Trophoblast cell (in vitro differentiated cells and primary cell): ENCODE results near the gene CAV2.

ENCODE experiments used
- DNase-seq, 2 donors: peaks; one replicate each; pipeline ENCODE4 v3.0.0-alpha.2; 2016
- H2AFZ ChIP-seq: 2 replicates; pipeline ENCODE4 v1.6.1; 2013; ENCODE audit warnings: low read length, moderate library complexity, mild to moderate bottlenecking; ENCODE audit not compliant: insufficient read depth, poor library complexity
- H2AK5ac ChIP-seq: 2 replicates; pipeline ENCODE4 v1.6.1; 2013; ENCODE audit warnings: mild to moderate bottlenecking, low read length
- H2BK120ac ChIP-seq: 2 replicates; pipeline ENCODE4 v1.6.1; 2013; ENCODE audit warnings: low read length, mild to moderate bottlenecking, moderate library complexity; ENCODE audit not compliant: insufficient read depth, poor library complexity
- H2BK12ac ChIP-seq: 2 replicates; pipeline ENCODE4 v1.6.1; 2013; ENCODE audit warnings: mild to moderate bottlenecking, low read length, moderate library complexity
- H2BK5ac ChIP-seq: 2 replicates; pipeline ENCODE4 v1.6.1; 2013; ENCODE audit warnings: low read length, low read depth, moderate library complexity, mild to moderate bottlenecking; ENCODE audit not compliant: poor library complexity
- H3K14ac ChIP-seq: 2 replicates; pipeline ENCODE4 v1.6.1; 2013; ENCODE audit warnings: mild to moderate bottlenecking, low read length
- H3K18ac ChIP-seq: 2 replicates; pipeline ENCODE4 v1.6.1; 2013; ENCODE audit warnings: mild to moderate bottlenecking, low read length
- H3K23ac ChIP-seq: 2 replicates; pipeline ENCODE4 v1.6.1; 2013; ENCODE audit warnings: low read length
- H3K27ac ChIP-seq: 2 replicates; pipeline ENCODE4 v1.5.1; 2013; ENCODE audit warnings: low read depth, mild to moderate bottlenecking, inconsistent platforms, low read length, moderate library complexity
- H3K27me3 ChIP-seq: 2 replicates; pipeline ENCODE4 v1.6.1; 2013; ENCODE audit warnings: inconsistent platforms, mild to moderate bottlenecking, low read length, moderate library complexity; ENCODE audit not compliant: insufficient read depth
- H3K36me3 ChIP-seq, 2 experiments: 1 replicate in 1 of 2; 2 replicates in 1 of 2; pipeline ENCODE4 v1.6.1; 2013; ENCODE audit warnings: low read length in 2 of 2, mild to moderate bottlenecking in 2 of 2, moderate library complexity in 1 of 2; ENCODE audit not compliant: insufficient read depth in 2 of 2, control insufficient read depth in 1 of 2
- H3K4ac ChIP-seq: 2 replicates; pipeline ENCODE4 v1.6.1; 2013; ENCODE audit warnings: low read depth, mild to moderate bottlenecking, low read length, moderate library complexity
- H3K4me1 ChIP-seq, 2 experiments: 1 replicate in 1 of 2; 2 replicates in 1 of 2; pipeline ENCODE4 v1.6.1; 2013; ENCODE audit warnings: low read length in 2 of 2, mild to moderate bottlenecking in 2 of 2, moderate library complexity in 1 of 2; ENCODE audit not compliant: insufficient read depth in 2 of 2, control insufficient read depth in 1 of 2
- H3K4me2 ChIP-seq: 2 replicates; pipeline ENCODE4 v1.6.1; 2013; ENCODE audit warnings: inconsistent platforms, mild to moderate bottlenecking, low read length, moderate library complexity
- H3K4me3 ChIP-seq: 2 replicates; pipeline ENCODE4 v1.5.1; 2013; ENCODE audit warnings: mild to moderate bottlenecking, low read depth, low read length, inconsistent platforms
- H3K79me1 ChIP-seq: one replicate; pipeline ENCODE4 v1.6.1; 2013; ENCODE audit warnings: low read length
- H3K79me2 ChIP-seq: 2 replicates; pipeline ENCODE4 v1.6.1; 2013; ENCODE audit warnings: low read length, mild to moderate bottlenecking; ENCODE audit not compliant: control insufficient read depth, insufficient read depth, poor library complexity
- H3K9ac ChIP-seq: 2 replicates; pipeline ENCODE4 v1.6.1; 2013; ENCODE audit warnings: mild to moderate bottlenecking, low read length
- H3K9me3 ChIP-seq: 2 replicates; pipeline ENCODE4 v1.6.1; 2013; ENCODE audit warnings: low read depth, mild to moderate bottlenecking, control low read depth, inconsistent platforms, low read length; ENCODE audit not compliant: insufficient read depth
- H4K12ac ChIP-seq: 2 replicates; pipeline ENCODE4 v1.6.1; 2013; ENCODE audit warnings: low read depth, mild to moderate bottlenecking, low read length, moderate library complexity
- H4K8ac ChIP-seq: 2 replicates; pipeline ENCODE4 v1.6.1; 2013; ENCODE audit warnings: low read depth, mild to moderate bottlenecking, low read length, moderate library complexity
- H4K91ac ChIP-seq: one replicate; pipeline ENCODE4 v1.6.1; 2013; ENCODE audit warnings: low read depth, mild to moderate bottlenecking, low read length, moderate library complexity
- WGBS: extraction: QIAGEN DNeasy Blood & Tissue Kit; methylation state at CpG from one replicate; pipeline ENCODE4 v1.1.7; 2013; ENCODE audit warnings: missing lambda C conversion rate; ENCODE audit not compliant: insufficient read length, insufficient coverage; ENCODE audit errors: extremely low coverage; 5-methylcytosine and 5-hydroxymethylcytosine counted together

The CAV2 gene

GRCh38 chr7:116524609-116525297 is 25.2 kb downstream of the CAV2 start, which contains the start of gene CAV1:
Gene CAV1, plus strand, starts transcription at chr7:116525036. Its CDS starts 27 bp downstream, at chr7:116525063.
- Histone ChIP-seq H2BK120ac (peak within 1 kb of the TSS; percentile 14), H3K4me1 (peaks cover 12 to 19% of the 10 kb centered on the region in 2 experiments), H4K12ac (no peak within 1 kb of the TSS), H3K36me3 (no peaks in the 10 kb centered on the region), H2BK5ac (no peak within 1 kb of the TSS), H3K27me3 (peaks cover 6% of the 10 kb centered on the region), H3K4me2 (peak within 1 kb of the TSS; percentile 83), H3K9ac (peak within 1 kb of the TSS; percentile 8), H4K91ac (peak within 1 kb of the TSS; percentile 4), H3K27ac (peak within 1 kb of the TSS; percentile 6), H3K18ac (peak within 1 kb of the TSS; percentile 47), H3K4ac (no peak within 1 kb of the TSS), H2AK5ac (no peak within 1 kb of the TSS), H3K23ac (no peak within 1 kb of the TSS), H3K14ac (peak within 1 kb of the TSS; percentile 18), H3K4me3 (peak within 1 kb of the TSS; percentile 56), H3K9me3 (no peaks in the 10 kb centered on the region), H3K79me1 (peaks cover 6% of the 10 kb centered on the region), H4K8ac (peak within 1 kb of the TSS; percentile 26), H2BK12ac (peak within 1 kb of the TSS; percentile 7), H3K79me2 (no peaks in the 10 kb centered on the region), H2AFZ (peak within 1 kb of the TSS; percentile 52)
- no CpG with 5 or more reads among the region's 42 CpGs for WGBS
- peak; percentile 91 to 92 for DNase-seq

GRCh38 chr7:116525298-116525912 is 25.9 kb downstream of the CAV2 start:
- Histone ChIP-seq H2BK120ac (peak overlapping the region; percentile 14), H3K9ac (no peak overlapping the region), H2BK5ac (no peak overlapping the region), H2BK12ac (no peak overlapping the region), H4K91ac (peak overlapping the region; percentile 4), H3K4me2 (peak overlapping the region; percentile 83), H4K8ac (peak overlapping the region; percentile 20), H3K18ac (peak overlapping the region; percentile 47), H3K4me1 (peaks cover 12 to 19% of the 10 kb centered on the region in 2 experiments), H3K27ac (no peak overlapping the region), H3K4ac (no peak overlapping the region), H3K79me2 (no peaks in the 10 kb centered on the region), H3K23ac (no peak overlapping the region), H4K12ac (no peak overlapping the region), H3K36me3 (no peaks in the 10 kb centered on the region), H2AK5ac (no peak overlapping the region), H3K14ac (peak overlapping the region; percentile 18), H3K4me3 (peak overlapping the region; percentile 56), H2AFZ (peak overlapping the region; percentile 37), H3K79me1 (peaks cover 6% of the 10 kb centered on the region), H3K9me3 (no peaks in the 10 kb centered on the region), H3K27me3 (peaks cover 6% of the 10 kb centered on the region)
- no CpG with 5 or more reads among the region's 36 CpGs for WGBS
- DNase-seq, result peak; percentile 72 to 86

GRCh38 chr7:116525913-116526861 is 26.6 kb downstream of the CAV2 start:
- no peak overlapping the region for H2AK5ac ChIP-seq
- H3K14ac ChIP-seq, result no peak overlapping the region
- H4K8ac ChIP-seq, result peak overlapping the region; percentile 20
- no peak overlapping the region for H3K27ac ChIP-seq
- peak overlapping the region; percentile 83 for H3K4me2 ChIP-seq
- H3K4me3 ChIP-seq, result peak overlapping the region; percentile 66
- H3K79me2 ChIP-seq, result no peaks in the 10 kb centered on the region
- peak overlapping the region; percentile 9 for H2BK120ac ChIP-seq
- peaks cover 12 to 19% of the 10 kb centered on the region in 2 experiments for H3K4me1 ChIP-seq
- H2AFZ ChIP-seq, result peak overlapping the region; percentile 52
- DNase-seq, result peak; percentile 98 to 99
- H4K91ac ChIP-seq, result peak overlapping the region; percentile 4
- no peaks in the 10 kb centered on the region for H3K9me3 ChIP-seq
- no peak overlapping the region for H2BK5ac ChIP-seq
- no peak overlapping the region for H4K12ac ChIP-seq
- H3K36me3 ChIP-seq, result no peaks in the 10 kb centered on the region
- H3K18ac ChIP-seq, result peak overlapping the region; percentile 47
- WGBS, result no CpG with 5 or more reads among the region's 83 CpGs
- peaks cover 6% of the 10 kb centered on the region for H3K27me3 ChIP-seq
- peaks cover 6% of the 10 kb centered on the region for H3K79me1 ChIP-seq
- no peak overlapping the region for H3K4ac ChIP-seq
- H3K9ac ChIP-seq, result no peak overlapping the region
- no peak overlapping the region for H3K23ac ChIP-seq
- no peak overlapping the region for H2BK12ac ChIP-seq

- Histone ChIP-seq H3K27me3 (peaks cover 6% of the 10 kb centered on the region), H4K91ac (no peak overlapping the region), H3K4me3 (no peak overlapping the region), H3K36me3 (no peaks in the 10 kb centered on the region), H3K23ac (no peak overlapping the region), H2AFZ (no peak overlapping the region), H2BK120ac (no peak overlapping the region), H3K4me1 (peaks cover 12 to 19% of the 10 kb centered on the region in 2 experiments), H3K4ac (no peak overlapping the region), H3K9me3 (no peaks in the 10 kb centered on the region), H2AK5ac (no peak overlapping the region), H3K4me2 (peak overlapping the region; percentile 83), H3K79me1 (peaks cover 6% of the 10 kb centered on the region), H4K8ac (no peak overlapping the region), H4K12ac (no peak overlapping the region), H3K27ac (no peak overlapping the region), H3K18ac (no peak overlapping the region), H2BK5ac (no peak overlapping the region), H3K9ac (no peak overlapping the region), H2BK12ac (no peak overlapping the region), H3K14ac (no peak overlapping the region), H3K79me2 (no peaks in the 10 kb centered on the region)
- WGBS, result no CpG with 5 or more reads among the region's 5 CpGs
- DNase-seq, result no peak
Measured at GRCh38 chr7:116526897-116527296, 27.4 kb downstream of the CAV2 start.
